ENCODE data around the gene GNRHR.
A peak's percentile ranks its signal among the peaks of the same experiment; 100 is the strongest.
"Not testable (repeated sequence)": the region's sequence is repeated elsewhere in the genome, so short reads cannot be mapped to it uniquely, and the experiment has no call there.

GNRHR gene

GRCh38 chr4:67725981-67726380, 28.2 kb downstream of the GNRHR start:
- DNase-seq = no peak

GRCh38 chr4:67725132-67725531, 29.1 kb downstream of the GNRHR start:
- no peak for DNase-seq

GRCh38 chr4:67723949-67724348, 30.2 kb downstream of the GNRHR start:
- DNase-seq = no peak

GRCh38 chr4:67723341-67723740, 30.8 kb downstream of the GNRHR start:
- no peak for DNase-seq

- DNase-seq = no peak
These were observed 32.2 kb downstream of the GNRHR start for GRCh38 chr4:67721770-67722597.

- DNase-seq = no peak
These were observed 32.8 kb downstream of the GNRHR start for GRCh38 chr4:67721315-67721769.

- DNase-seq = no peak
These were observed 34.1 kb downstream of the GNRHR start for GRCh38 chr4:67719953-67720617.

GRCh38 chr4:67718848-67719247, 35.3 kb downstream of the GNRHR start:
- DNase-seq = no peak

GRCh38 chr4:67717586-67717985, 36.6 kb downstream of the GNRHR start:
- DNase-seq = no peak

- no peak for DNase-seq
These were observed 39.2 kb downstream of the GNRHR start for GRCh38 chr4:67714955-67715354.

GRCh38 chr4:67714248-67714583, 40.0 kb downstream of the GNRHR start:
- no peak for DNase-seq

- no peak for DNase-seq
These were observed 40.5 kb downstream of the GNRHR start for GRCh38 chr4:67713529-67714247.

- DNase-seq = no peak
These were observed 41.3 kb downstream of the GNRHR start for GRCh38 chr4:67712650-67713528.

- no peak for DNase-seq
These were observed 42.1 kb downstream of the GNRHR start for GRCh38 chr4:67712000-67712625.

GRCh38 chr4:67706682-67707081, 47.5 kb downstream of the GNRHR start:
- DNase-seq = not testable (repeated sequence)

- no peak for DNase-seq
These were observed 49.3 kb downstream of the GNRHR start for GRCh38 chr4:67704843-67705242.

- DNase-seq = no peak
These were observed 52.0 kb downstream of the GNRHR start for GRCh38 chr4:67702166-67702565.

GRCh38 chr4:67701517-67701850, 52.7 kb downstream of the GNRHR start:
- DNase-seq = no peak

GRCh38 chr4:67700738-67701516, 53.3 kb downstream of the GNRHR start, which contains the start of gene UBA6:
Gene UBA6, minus strand, starts transcription at chr4:67701155. Its CDS starts 36 bp downstream, at chr4:67701119.
- DNase-seq = peak; percentile 74

GRCh38 chr4:67700116-67700737, 54.0 kb downstream of the GNRHR start:
- peak; percentile 5 for DNase-seq

- DNase-seq = no peak
These were observed 54.6 kb downstream of the GNRHR start for GRCh38 chr4:67699603-67700002.
